Activated T-cell treated with anti-CD3 and anti-CD28 coated beads for 48 hours (primary cell): ENCODE data around the gene CREBBP.

Source experiments
- DNase-seq: peaks from one replicate; pipeline ENCODE4 v3.0.0-alpha.2; 2020; ENCODE audit warnings: low read depth

The CREBBP gene

GRCh38 chr16:3797904-3798811 is 82.4 kb downstream of the CREBBP start:
- no peak for DNase-seq

DNA sequence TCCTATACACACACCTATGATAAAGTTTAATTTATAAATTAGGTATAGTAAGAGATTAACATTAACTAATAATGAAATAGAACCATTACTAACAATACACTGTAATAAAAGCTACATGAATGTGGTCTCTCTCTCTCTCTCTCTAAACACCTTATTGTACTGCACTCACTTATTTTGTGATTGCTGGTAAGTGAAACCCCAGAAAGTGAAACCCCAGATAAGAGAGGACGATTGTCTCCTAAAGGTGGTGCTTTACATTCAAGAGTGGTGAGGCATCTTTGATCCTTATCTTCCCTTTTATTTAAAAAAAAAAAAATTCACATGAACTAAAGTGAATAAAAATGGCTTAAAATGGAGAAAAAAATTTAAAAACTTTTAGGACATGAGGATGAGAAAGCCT is 83.0 kb downstream of the CREBBP start:
- no peak for DNase-seq

DNA sequence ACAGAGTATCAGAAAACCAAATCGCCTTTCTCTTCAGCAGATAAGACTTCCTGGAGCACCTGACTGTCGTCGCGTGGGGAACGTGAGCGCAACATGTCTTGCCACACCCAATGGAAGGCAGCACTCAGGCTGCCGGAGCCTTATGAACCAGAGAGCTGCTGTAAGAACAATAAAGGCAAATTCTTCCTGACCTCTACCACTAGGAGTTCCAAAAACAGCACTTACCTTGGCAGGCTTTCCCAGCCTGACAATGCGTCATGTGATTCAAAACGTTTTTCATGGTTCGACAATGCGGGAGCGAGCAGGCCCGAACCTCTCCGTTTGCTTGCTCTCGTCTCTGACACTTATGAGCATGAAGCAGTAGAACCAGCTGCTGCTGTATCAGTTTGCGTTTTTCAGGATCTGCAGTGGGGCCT is 87.3 kb downstream of the CREBBP start:
- DNase-seq = no peak

- DNase-seq = no peak
Observed at GRCh38 chr16:3792472-3793012, 88.0 kb downstream of the CREBBP start.

DNA sequence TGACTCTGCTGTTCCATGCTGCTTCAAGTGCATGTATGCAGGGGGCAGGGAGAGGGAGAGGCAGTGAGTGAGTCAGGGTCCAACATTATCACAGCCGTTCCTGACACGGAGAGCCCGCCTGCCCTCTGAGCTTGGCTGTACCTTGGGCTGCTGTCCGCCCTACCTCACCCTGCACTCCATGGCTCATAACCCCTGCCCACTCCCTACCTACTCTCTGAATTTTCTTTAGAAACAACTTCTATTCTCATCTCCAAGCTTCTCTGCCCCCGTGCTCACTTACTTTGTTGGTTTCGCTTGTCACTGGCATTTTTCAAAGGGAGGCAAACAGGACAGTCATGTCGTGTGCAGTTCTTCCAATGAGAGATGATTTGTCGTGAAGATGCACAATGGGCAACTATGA is 88.8 kb downstream of the CREBBP start:
- no peak for DNase-seq

DNA sequence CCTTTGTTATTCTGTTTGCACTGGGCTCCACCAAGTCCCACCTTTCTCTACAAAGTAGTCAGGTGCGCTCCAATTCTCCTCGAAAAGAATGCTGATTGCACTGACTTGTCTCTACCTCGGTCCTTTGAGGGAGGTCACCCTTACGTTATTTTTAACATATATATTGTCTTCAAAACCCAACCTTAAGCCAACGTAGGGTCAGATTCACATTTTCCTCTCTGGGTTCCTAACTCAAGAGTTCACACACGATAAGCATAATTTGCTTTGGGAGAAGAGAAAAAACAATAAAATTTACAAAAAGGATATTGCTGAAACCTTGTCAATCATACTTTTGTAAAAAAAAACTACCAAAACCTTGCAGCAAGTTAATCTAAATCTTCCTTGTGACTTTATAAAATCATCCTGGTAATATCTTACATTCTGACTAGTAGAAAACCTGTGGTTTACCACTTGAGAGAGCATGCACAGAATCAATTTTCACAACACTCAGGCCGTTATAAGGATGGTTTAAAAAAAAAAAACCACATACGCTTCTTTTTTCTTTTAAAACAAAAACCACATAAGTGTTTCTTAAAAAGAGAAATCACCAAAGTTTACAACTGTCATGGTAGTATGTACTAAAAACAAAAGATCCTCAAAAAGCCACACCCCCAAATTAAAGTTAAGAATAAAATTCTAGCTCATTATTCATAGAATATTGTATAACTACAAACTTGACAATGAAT is 91.0 kb downstream of the CREBBP start:
- DNase-seq = no peak

DNA sequence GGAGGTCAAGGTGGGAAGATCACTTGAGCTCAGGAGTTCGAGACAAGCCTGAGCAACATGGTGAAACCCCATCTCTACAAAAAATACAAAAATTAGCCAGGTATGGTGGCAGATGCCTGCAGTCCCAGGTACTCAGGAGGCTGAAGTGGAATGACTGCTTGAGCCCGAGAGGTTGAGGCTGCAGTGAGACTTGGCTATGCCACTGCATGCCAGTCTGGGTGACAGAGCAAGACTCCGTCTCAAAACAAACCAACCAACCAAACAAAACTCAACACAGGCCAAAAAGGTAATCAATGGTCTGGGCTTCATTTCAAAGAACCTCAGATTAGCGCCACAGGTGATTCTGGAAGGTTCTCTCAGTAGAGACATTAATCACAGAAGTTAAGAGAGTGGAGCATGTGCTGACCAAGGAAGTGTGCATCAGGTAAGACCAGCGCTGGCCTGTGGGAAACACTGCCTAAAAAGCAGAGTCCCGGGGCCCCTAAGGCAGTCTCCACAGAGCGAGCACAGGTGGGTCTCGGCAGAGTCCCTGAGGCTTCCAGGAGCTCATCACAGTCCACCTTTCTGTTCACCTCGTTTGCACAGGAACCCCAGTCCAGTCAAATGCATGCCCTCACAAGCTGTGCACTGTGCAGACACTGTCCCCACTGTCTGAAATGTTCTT is 91.7 kb downstream of the CREBBP start:
- DNase-seq = no peak

DNA sequence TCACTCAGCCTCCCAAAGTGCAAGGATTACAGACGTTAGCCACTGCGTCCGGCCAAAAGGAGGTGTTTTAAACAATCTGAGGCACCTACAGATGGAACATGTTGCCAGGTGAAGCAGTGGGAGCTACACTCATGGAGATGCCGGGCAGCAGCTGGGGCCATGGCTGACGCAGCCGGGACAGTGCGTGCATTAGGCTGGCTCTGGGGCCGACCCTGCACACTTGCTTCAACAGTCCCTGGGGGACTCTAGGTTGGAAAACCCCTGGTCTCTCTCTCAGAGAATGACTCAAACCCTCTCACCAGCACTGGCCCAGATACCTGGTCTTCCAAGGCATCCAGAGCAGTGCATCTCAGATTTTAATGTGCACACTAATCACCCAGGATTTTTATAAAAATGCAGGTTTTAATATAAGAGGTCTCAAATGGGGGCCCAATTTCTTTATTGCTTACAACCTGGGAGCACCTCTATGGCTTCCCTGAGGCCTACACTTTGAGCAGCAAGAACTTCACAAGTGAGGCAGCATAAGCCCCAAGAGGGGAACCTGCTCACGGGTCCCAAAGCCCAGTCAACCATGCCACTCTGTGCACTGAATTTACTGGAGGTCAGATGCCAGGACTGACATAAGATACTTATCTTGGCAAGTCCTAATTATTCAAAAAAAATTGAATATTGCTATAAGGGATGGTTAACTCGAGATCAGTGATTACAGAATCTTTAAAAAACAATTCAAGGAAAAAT is 92.4 kb downstream of the CREBBP start:
- no peak for DNase-seq

DNA sequence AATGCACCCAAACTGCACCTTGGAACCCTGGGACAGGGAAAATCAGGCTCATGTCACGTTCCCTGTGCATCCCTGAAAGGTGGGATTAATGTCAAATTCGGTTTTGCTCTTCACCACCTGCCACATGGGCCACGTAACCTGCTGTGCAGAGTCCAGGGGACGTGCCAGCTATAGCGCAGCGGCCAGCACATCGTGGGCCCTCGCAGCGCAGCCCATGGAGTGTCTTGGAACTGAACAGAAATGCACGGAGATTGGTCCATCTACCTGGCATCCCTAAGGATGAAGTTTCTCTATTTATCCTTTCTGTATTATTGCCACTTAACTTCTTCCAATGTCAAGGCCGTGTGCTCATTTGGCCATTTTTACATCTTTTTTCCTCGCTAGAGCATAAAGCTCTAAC is 95.1 kb downstream of the CREBBP start:
- no peak for DNase-seq

GRCh38 chr16:3783516-3783915 is 97.0 kb downstream of the CREBBP start:
- DNase-seq = no peak

DNA sequence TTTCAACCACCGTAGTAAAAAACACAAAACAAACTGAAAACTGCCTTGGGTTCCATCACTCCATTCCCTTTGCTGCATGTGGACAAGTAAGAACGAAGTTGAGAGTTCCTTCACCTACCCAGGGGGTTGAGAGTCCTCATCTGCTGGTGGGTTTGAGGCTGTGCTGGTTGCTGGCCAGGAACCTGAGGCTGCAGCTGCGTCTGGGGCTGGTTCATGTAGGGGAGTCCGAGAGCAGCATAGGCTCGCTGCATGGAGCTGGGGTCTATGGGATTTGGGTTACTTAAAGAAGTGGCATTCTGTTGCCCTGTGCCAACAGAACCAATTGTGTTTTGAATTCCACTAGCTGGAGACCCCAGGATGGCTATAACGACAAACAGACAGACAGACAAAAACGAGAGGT is 97.9 kb downstream of the CREBBP start:
- DNase-seq = no peak

GRCh38 chr16:3781421-3781820 is 99.1 kb downstream of the CREBBP start:
- DNase-seq = no peak

DNA sequence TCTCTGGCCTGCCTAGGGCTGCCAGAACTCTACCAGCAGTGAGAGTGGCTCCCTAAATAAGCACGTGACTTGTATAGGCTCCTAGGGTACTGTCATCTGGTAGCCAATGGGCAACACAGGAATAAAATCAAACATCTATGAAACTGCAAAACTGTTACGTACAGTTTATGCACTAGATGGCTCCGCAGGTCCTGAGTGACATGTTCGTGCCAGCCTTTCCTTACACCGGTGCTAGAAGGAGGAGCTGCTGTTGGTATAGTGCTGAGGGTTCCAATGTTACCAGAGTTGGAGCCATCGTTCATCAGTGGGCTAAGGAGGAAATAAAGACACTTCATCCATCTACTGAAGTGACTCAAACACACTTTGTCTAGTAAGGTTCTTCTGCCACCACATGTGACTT is 99.9 kb downstream of the CREBBP start:
- DNase-seq = no peak

- no peak for DNase-seq
Observed at GRCh38 chr16:3776316-3776715, 104.2 kb downstream of the CREBBP start.

DNA sequence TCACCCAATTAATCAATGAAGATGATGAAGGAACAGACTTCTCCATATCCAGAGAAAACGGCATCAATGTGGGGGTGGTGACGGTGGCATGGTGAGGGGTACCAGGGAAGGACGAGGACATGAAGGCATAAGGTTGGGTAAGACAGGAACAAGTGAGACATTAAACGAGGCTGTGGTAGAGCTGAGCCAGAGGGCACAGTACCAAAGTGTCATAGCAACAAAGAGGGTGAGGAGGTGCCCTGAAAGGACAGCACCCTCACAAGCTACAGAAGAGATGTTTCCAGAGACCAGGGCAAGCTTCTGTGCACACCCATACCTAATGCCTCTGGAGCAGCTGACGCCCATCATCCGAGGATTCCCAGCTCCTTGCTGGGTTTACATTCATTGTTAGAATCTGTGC is 105.7 kb downstream of the CREBBP start:
- no peak for DNase-seq

DNA sequence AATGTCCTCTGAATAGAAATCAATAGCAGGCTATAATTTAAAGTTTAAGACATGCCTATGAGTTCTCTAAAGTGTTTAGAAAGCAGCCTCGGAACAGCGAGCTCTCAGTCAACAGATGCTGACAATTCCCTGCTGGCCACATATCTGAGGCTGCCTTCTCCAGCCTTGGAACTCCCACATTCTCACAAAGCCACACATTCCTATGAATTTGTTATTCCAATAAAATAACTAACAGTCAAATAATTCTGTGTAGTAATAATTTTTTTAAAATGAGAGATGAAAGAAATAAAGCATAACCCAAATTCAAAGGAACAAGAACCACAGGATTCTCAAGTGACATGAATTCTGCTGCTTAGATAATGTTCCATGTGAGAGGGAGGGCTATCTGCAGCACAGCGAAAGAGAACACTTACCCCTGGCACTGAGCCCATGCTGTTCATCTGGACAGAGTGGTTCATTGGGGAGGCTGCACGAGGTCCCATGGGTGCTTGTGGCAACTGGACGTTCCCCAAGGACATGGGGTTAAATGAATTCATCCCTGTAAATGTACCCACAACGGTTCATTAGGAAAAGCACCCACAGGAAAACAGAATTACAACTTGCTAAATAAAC is 106.3 kb downstream of the CREBBP start:
- no peak for DNase-seq

DNA sequence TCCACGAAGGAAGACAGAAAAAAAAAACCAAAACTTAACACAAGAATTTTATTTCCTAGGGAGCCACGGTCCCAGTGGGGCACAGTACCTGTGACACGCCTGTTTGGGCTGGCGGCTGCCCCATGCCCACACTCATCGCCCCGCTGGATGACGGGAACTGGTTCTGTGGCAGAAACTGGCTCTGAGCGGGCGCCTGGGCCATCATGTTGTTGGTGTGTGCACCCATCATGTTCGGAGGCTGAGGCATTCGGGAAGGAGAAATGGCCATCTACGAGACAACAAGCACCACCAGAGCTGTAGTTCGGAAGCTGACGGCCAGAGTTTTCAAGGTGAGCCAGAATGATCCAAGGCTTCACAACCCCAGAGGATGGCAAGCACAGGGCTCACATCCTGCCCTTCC is 106.8 kb downstream of the CREBBP start:
- no peak for DNase-seq

- DNase-seq = no peak
Observed at GRCh38 chr16:3771513-3771912, 109.0 kb downstream of the CREBBP start.

DNA sequence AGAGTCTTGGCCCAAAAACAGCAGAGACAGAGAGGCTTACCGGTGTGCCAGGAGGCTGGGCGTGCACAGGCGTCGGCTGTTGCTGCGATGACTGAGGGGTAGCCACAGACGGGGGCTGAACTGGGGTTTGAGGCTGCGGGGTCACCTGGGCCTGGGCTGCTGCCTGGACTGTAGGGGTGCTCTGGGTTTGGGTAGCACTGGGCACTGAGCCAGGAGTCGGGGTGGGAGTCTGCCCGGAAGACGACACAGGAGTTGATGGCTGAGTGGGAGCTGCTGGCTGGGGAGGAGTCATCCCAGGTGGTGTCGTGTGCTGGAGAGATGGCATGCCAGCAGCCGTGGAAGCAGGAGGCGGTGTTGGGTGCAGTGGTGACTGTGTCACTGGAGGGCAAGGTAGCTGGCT is 110.0 kb downstream of the CREBBP start:
- DNase-seq = no peak

- no peak for DNase-seq
Observed at GRCh38 chr16:3769942-3770341, 110.6 kb downstream of the CREBBP start.

GRCh38 chr16:3769013-3769412 is 111.5 kb downstream of the CREBBP start:
- no peak for DNase-seq
